Measurements from ENCODE around the gene IGFBP5.

The IGFBP5 gene

DNA sequence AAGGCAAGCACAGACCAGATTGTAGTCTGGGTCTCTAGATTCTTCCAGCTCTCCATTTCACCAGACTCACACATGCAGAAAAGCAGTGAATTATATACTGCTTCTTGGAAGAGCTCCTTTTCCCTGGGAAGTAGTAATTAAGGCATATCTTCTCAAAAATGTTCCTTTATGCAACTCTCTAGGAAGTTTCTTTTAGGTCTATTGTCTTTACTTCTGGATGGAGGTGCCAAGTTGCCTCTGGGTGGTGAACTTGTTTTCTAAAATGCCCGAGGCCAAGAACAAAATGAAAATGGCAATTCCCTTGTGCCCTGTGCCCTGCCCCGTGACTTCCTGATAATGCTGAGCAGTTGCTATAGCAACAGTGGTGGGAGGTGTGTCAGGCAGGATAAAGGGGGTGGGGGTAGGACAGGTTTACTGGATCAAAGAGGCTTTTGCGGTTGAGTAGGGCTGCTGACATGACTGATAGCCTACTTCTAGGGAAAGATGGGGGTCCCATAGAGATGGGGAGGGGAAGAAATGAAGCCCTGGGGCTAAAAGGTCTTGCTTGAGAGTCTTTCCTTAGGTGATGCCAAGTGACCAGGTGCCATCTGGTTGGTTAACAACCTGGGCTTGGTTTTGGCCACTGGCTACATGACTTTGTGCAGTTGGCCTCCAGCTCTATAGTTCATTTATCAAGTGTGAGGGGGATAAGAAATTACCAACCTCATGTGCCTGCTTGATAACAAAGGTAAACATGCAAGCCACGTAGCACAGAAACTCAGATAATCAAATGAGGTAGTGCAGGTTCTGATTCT is 50.3 kb downstream of the IGFBP5 start:
- DNase-seq (ENCODE audit: low read depth) = no peak

- DNase-seq (ENCODE audit: low read depth) = peak; percentile 50
Measured at GRCh38 chr2:216643986-216644659, 51.2 kb downstream of the IGFBP5 start.

- DNase-seq (ENCODE audit: low read depth) = no peak
Measured at GRCh38 chr2:216637472-216637871, 57.9 kb downstream of the IGFBP5 start.

- DNase-seq (ENCODE audit: low read depth) = peak; percentile 49
Measured at GRCh38 chr2:216636551-216637450, 58.5 kb downstream of the IGFBP5 start.

- no peak for DNase-seq (ENCODE audit: low read depth)
Measured at GRCh38 chr2:216635701-216636550, 59.4 kb downstream of the IGFBP5 start.

DNA sequence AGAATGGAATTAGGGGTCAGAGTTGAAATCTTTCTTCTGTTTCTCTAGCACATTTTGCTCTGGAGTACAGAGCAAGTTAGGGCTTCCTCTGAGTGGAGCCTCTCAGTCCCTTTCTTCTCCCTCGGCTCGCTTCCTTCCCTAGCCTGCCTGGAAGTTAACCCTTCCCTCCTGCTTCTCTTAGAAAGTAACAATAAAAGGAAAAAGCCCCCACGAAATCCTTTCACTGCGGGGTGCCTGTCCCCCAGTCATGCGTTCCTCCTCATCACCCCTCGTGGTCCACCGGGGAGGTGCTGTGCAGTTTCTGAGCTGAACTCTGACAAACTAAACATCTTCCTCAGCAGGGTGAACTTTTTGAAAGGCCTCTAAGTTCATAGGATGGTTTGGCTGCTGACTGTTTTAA is 60.2 kb downstream of the IGFBP5 start:
- no peak for DNase-seq (ENCODE audit: low read depth)

GRCh38 chr2:216634370-216635148 is 60.8 kb downstream of the IGFBP5 start:
- no peak for DNase-seq (ENCODE audit: low read depth)

GRCh38 chr2:216633616-216634369 is 61.6 kb downstream of the IGFBP5 start:
- no peak for DNase-seq (ENCODE audit: low read depth)

DNA sequence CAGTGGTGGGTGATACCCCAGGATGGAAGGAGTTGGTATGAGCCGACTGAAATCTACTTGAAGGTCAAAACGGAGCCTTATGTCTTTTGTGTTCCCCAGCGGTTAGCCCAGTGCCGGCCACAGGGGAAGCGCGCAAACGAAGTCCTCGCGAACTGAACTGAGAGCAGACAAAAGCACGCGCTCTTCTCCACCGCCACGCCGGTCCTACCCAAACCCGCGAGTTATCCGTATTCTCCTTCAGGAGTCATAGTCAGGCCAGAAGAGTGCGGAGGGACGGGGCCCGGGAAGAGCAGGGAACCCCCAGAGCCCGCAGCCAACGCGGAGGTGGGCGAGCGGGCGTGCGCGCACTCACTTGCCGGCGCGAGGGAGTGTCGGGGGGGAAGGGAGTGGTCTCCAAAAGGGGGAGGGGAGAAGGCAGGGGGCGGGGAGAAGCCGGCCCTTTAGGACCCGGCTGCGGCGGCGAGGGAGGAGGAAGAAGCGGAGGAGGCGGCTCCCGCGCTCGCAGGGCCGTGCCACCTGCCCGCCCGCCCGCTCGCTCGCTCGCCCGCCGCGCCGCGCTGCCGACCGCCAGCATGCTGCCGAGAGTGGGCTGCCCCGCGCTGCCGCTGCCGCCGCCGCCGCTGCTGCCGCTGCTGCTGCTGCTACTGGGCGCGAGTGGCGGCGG is 62.3 kb downstream of the IGFBP5 start, which contains the start of gene IGFBP2:
TSS of gene IGFBP2 (plus strand) at position 469 of the 664 bp plus-strand sequence. CDS start at position 573, 104 bp downstream.
- peak; percentile 72 for DNase-seq (ENCODE audit: low read depth)

GRCh38 chr2:216632346-216632951 is 62.9 kb downstream of the IGFBP5 start:
- DNase-seq (ENCODE audit: low read depth) = no peak

- DNase-seq (ENCODE audit: low read depth) = no peak
Measured at GRCh38 chr2:216629784-216630183, 65.6 kb downstream of the IGFBP5 start.

GRCh38 chr2:216626875-216627245 is 68.5 kb downstream of the IGFBP5 start:
- no peak for DNase-seq (ENCODE audit: low read depth)

DNA sequence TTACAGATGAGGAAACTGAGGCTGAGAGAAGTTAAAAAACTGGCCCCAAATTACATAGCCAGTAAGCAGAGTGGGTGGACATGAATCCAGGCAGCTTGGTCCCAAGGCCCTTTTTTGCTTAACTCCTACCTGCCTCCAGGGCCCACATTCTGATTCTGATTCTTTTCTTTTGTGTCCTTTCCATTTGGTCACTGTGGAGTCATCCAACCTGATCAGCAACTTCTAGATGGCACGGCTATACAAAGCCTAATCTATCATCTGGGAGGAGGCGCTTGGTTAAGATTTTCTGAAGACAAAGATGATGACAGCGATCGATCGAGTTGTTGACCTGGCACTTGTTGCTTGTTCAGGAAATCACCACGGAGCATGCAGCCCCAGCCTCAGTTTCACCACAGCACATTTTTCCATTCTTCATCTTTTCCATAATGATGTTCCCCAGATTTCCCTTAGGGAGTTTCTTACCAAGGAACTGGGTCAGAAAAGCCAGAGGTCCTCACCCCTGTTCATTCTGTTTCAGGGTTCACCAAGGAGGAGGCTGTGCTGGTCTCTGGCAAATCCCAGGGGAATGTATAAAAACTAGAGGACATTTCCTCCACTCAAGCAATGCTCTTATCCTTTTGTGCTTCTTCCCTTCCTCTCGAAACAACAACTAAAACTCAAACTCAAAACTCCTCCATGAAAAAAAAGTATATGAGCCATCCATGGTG is 69.0 kb downstream of the IGFBP5 start:
- DNase-seq (ENCODE audit: low read depth) = no peak

DNA sequence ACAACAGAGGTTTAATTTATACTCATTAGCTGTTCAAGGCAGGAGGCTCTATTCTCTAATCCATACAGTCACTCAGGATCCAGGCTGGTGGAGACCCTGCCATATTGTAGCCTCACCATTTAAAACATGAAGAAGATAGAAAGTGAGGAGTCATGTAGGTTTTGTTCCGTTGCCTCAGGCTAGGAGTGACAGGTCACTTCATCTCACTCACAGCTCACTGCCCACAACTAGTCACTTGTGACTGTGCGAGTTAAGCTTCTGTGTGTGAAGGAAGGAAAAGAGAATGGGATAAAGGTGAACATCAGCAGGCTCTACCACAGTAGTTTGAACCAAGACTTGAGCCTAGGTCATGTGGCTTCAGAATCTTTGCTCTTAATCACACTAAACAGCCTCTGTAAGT is 71.1 kb downstream of the IGFBP5 start:
- DNase-seq (ENCODE audit: low read depth) = no peak

GRCh38 chr2:216622526-216622925 is 72.8 kb downstream of the IGFBP5 start:
- DNase-seq (ENCODE audit: low read depth) = no peak
